SIG-M5 treated with dmso at 0.1 percent for 504 hours (cell line): ENCODE results near the gene OOSP1.
"Not testable (repeated sequence)": the region's sequence is repeated elsewhere in the genome, so short reads cannot be mapped to it uniquely, and the experiment has no call there.

Experiments
- DNase-seq: peaks from one replicate; lab custom pipeline; 2025; ENCODE audit not compliant: unreplicated experiment; lab: John Stamatoyannopoulos, UW

Gene OOSP1

GRCh38 chr11:59938132-59938531 lies at the start of gene OOSP1:
OOSP1 (plus strand) TSS chr11:59938432; CDS start chr11:59938455, 23 bp downstream.
- no peak for DNase-seq

GRCh38 chr11:59891781-59892181 lies 46.5 kb upstream of the OOSP1 start:
- DNase-seq = no peak

GRCh38 chr11:59894616-59895015 lies 43.6 kb upstream of the OOSP1 start:
- no peak for DNase-seq

GRCh38 chr11:59898046-59898445 lies 40.2 kb upstream of the OOSP1 start:
- DNase-seq = no peak

GRCh38 chr11:59898650-59899049 lies 39.6 kb upstream of the OOSP1 start:
- DNase-seq = no peak

- DNase-seq = no peak
These were observed 38.7 kb upstream of the OOSP1 start for GRCh38 chr11:59899532-59899931.

- no peak for DNase-seq
These were observed 37.7 kb upstream of the OOSP1 start for GRCh38 chr11:59900366-59901126.

GRCh38 chr11:59901306-59901705 lies 36.9 kb upstream of the OOSP1 start:
- no peak for DNase-seq

- not testable (repeated sequence) for DNase-seq
These were observed 34.7 kb upstream of the OOSP1 start for GRCh38 chr11:59903569-59903968.

- no peak for DNase-seq
These were observed 19.8 kb upstream of the OOSP1 start for GRCh38 chr11:59918480-59918879.

GRCh38 chr11:59918987-59919589 lies 19.1 kb upstream of the OOSP1 start:
- DNase-seq = peak; percentile 35

- no peak for DNase-seq
These were observed 14.4 kb upstream of the OOSP1 start for GRCh38 chr11:59923813-59924212.

GRCh38 chr11:59931688-59932087 lies 6.5 kb upstream of the OOSP1 start:
- no peak for DNase-seq

- no peak for DNase-seq
These were observed 486 bp downstream of the OOSP1 start for GRCh38 chr11:59938718-59939117.

GRCh38 chr11:59939482-59939881 lies 1.2 kb downstream of the OOSP1 start:
- no peak for DNase-seq

GRCh38 chr11:59941091-59941490 lies 2.9 kb downstream of the OOSP1 start:
- DNase-seq = no peak

GRCh38 chr11:59943997-59944714 lies 5.9 kb downstream of the OOSP1 start:
- DNase-seq = no peak

- DNase-seq = no peak
These were observed 6.5 kb downstream of the OOSP1 start for GRCh38 chr11:59944720-59945119.

- no peak for DNase-seq
These were observed 15.4 kb downstream of the OOSP1 start for GRCh38 chr11:59953463-59954218.

- no peak for DNase-seq
These were observed 16.1 kb downstream of the OOSP1 start for GRCh38 chr11:59954219-59954847.

GRCh38 chr11:59957094-59957493 lies 18.9 kb downstream of the OOSP1 start:
- DNase-seq = no peak
